ENCODE data around the gene EHBP1.
"Not testable (repeated sequence)": the region's sequence is repeated elsewhere in the genome, so short reads cannot be mapped to it uniquely, and the experiment has no call there.

- TF ChIP-seq CTCF (IDR thresholded peaks at IDR 0.05; ENCODE audit: low read depth, low read length); POLR2A (IDR thresholded peaks at IDR 0.05; ENCODE audit: extremely low read depth, insufficient read length); MAX (IDR thresholded peaks at IDR 0.05; ENCODE audit: low read depth, low read length): not testable (repeated sequence)
Measured at GRCh38 chr2:63074399-63074798, 368.9 kb downstream of the EHBP1 start.
